Breast epithelium (tissue), 3 donors: ENCODE measurements around the gene KIAA0319L.

Source experiments
- POLR2A ChIP-seq: fragments of 450-650 bp; IDR thresholded peaks from one replicate; pipeline ENCODE4 v1.6.1; 2016; ENCODE audit warnings: antibody characterized with exemption, mild to moderate bottlenecking, moderate library complexity
- POLR2AphosphoS5 ChIP-seq, 3 donors: sonication (generic); formaldehyde crosslinking; IDR thresholded peaks; one replicate each; pipeline ENCODE4 v1.6.1; 2017; ENCODE audit warnings: antibody characterized with exemption in 3 of 3
- TF ChIP-seq, protein P1 (sequence below), 3 donors: fragments of 450-650 bp; IDR thresholded peaks; one replicate each; pipeline ENCODE4 v1.5.1; 2016 to 2017; ENCODE audit warnings: antibody characterized with exemption in 3 of 3, mild to moderate bottlenecking in 3 of 3, moderate library complexity in 3 of 3

DNA sequence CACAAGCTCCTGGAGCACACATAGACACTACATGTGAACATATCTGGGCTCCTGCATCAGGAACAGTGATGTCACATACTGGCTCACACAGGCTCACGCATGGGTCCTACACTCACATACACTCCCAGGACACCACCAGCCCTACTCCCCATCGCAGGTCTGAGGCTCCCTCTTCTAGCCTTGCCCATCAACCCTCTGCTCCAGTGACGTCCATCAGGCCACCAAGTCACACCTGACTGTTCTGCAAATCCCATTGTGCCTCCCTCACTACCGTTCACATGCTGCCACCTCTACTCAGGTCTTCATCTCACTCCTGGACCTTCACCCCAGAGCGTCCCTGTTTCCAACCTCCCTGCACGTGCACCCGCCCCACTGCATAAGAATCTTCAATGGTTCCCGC lies 34.0 kb upstream of the KIAA0319L start:
- TF ChIP-seq, protein P1, sequence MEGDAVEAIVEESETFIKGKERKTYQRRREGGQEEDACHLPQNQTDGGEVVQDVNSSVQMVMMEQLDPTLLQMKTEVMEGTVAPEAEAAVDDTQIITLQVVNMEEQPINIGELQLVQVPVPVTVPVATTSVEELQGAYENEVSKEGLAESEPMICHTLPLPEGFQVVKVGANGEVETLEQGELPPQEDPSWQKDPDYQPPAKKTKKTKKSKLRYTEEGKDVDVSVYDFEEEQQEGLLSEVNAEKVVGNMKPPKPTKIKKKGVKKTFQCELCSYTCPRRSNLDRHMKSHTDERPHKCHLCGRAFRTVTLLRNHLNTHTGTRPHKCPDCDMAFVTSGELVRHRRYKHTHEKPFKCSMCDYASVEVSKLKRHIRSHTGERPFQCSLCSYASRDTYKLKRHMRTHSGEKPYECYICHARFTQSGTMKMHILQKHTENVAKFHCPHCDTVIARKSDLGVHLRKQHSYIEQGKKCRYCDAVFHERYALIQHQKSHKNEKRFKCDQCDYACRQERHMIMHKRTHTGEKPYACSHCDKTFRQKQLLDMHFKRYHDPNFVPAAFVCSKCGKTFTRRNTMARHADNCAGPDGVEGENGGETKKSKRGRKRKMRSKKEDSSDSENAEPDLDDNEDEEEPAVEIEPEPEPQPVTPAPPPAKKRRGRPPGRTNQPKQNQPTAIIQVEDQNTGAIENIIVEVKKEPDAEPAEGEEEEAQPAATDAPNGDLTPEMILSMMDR (IDR thresholded peaks at IDR 0.05), result no peak
- TF ChIP-seq POLR2A (no peak), POLR2AphosphoS5 (IDR thresholded peaks at IDR 0.05) (no peak)
